CD14-positive monocyte (primary cell): ENCODE data around the gene STRN3. TPM values are rescaled to one million over a fixed set of nuclear protein-coding genes. Genes with fewer than 3 reads are reported as not detected.

Experiments used
- DNase-seq, 3 donors: peaks; one replicate each; pipeline ENCODE4 v3.0.0-alpha.2; 2011 to 2022
- H2AFZ ChIP-seq: 2 replicates; pipeline ENCODE4 v1.6.0; 2012; ENCODE audit warnings: mild to moderate bottlenecking, low read depth, low read length, inconsistent platforms; ENCODE audit not compliant: insufficient read depth, poor library complexity, severe bottlenecking
- H3K27ac ChIP-seq, 2 donors: 1 replicate in 1 of 2; 2 replicates in 1 of 2; pipeline ENCODE4 v1.5.1; 2012 to 2013; ENCODE audit warnings: low read length in 2 of 2, control low read depth in 1 of 2, inconsistent platforms in 1 of 2, low read depth in 1 of 2, mild to moderate bottlenecking in 1 of 2
- H3K27me3 ChIP-seq, 2 donors: one replicate each; pipeline versions ENCODE4 v1.6.0 to v1.6.1; 2011 to 2013; ENCODE audit warnings: low read length in 2 of 2; ENCODE audit not compliant: control insufficient read depth in 2 of 2, insufficient read depth in 2 of 2
- H3K36me3 ChIP-seq, 2 donors: replicated peaks in 1 of 2; 1 replicate in 1 of 2; 2 replicates in 1 of 2; pipeline versions ENCODE4 v1.5.1 to v1.6.1; 2012 to 2013; ENCODE audit warnings: low read length in 2 of 2, control low read depth in 1 of 2, inconsistent platforms in 1 of 2, mild to moderate bottlenecking in 1 of 2; ENCODE audit not compliant: insufficient read depth in 2 of 2, control insufficient read depth in 1 of 2
- H3K4me1 ChIP-seq, 2 donors: 1 replicate in 1 of 2; 2 replicates in 1 of 2; pipeline versions ENCODE4 v1.5.1 to v1.6.1; 2012 to 2013; ENCODE audit warnings: low read length in 2 of 2, control low read depth in 1 of 2, inconsistent platforms in 1 of 2, mild to moderate bottlenecking in 1 of 2, moderate library complexity in 1 of 2; ENCODE audit not compliant: insufficient read depth in 2 of 2, control insufficient read depth in 1 of 2
- H3K4me2 ChIP-seq: replicated peaks from 2 replicates; pipeline ENCODE3; 2012; ENCODE audit warnings: low read length, moderate library complexity, mild to moderate bottlenecking; ENCODE audit not compliant: poor library complexity, severe bottlenecking; ENCODE audit errors: extremely low read depth
- H3K4me3 ChIP-seq, 3 experiments: fragments of 200-600 bp in 1 of 3; sonication (generic) in 1 of 3; replicated peaks in 1 of 3; 1 replicate in 2 of 3; 2 replicates in 1 of 3; pipeline ENCODE4 v1.5.1; 2011 to 2013; ENCODE audit warnings: low read length in 3 of 3, mild to moderate bottlenecking in 3 of 3, control low read depth in 2 of 3, low read depth in 2 of 3, inconsistent platforms in 1 of 3, moderate library complexity in 1 of 3
- H3K79me2 ChIP-seq: 2 replicates; pipeline ENCODE4 v1.6.0; 2012; ENCODE audit warnings: mild to moderate bottlenecking, control low read depth, inconsistent platforms, low read length, moderate library complexity; ENCODE audit not compliant: insufficient read depth
- H3K9ac ChIP-seq: 2 replicates; pipeline ENCODE4 v1.6.0; 2017; ENCODE audit warnings: low read length, mild to moderate bottlenecking; ENCODE audit not compliant: insufficient read depth, poor library complexity, severe bottlenecking
- H3K9me3 ChIP-seq, 2 donors: replicated peaks in 1 of 2; 1 replicate in 1 of 2; 2 replicates in 1 of 2; pipeline versions ENCODE4 v1.5.1 to v1.6.1; 2012 to 2013; ENCODE audit warnings: low read length in 2 of 2, control low read depth in 1 of 2; ENCODE audit not compliant: control insufficient read depth in 1 of 2, insufficient read depth in 1 of 2
- H4K20me1 ChIP-seq: 2 replicates; pipeline ENCODE4 v1.6.0; 2012; ENCODE audit warnings: mild to moderate bottlenecking, low read length, control low read depth, moderate library complexity; ENCODE audit not compliant: insufficient read depth
- H3K27ac Mint-ChIP-seq, 7 donors: one replicate each; pipeline ENCODE4 v1.8.0; 2020; ENCODE audit warnings: mild to moderate bottlenecking in 7 of 7, mixed read lengths in 7 of 7, moderate library complexity in 6 of 7, inconsistent platforms in 2 of 7
- H3K27me3 Mint-ChIP-seq, 3 donors: one replicate each; pipeline ENCODE4 v1.8.0; 2021 to 2022; ENCODE audit warnings: low read depth in 3 of 3, mild to moderate bottlenecking in 3 of 3, mixed read lengths in 3 of 3, moderate library complexity in 3 of 3, inconsistent platforms in 1 of 3
- H3K36me3 Mint-ChIP-seq, 2 donors: one replicate each; pipeline ENCODE4 v1.8.0; 2020; ENCODE audit warnings: mixed read lengths in 2 of 2, inconsistent platforms in 1 of 2, mild to moderate bottlenecking in 1 of 2
- H3K4me1 Mint-ChIP-seq: one replicate; pipeline ENCODE4 v1.8.0; 2020; ENCODE audit warnings: mild to moderate bottlenecking, mixed read lengths
- H3K4me3 Mint-ChIP-seq, 2 donors: one replicate each; pipeline ENCODE4 v1.8.0; 2020; ENCODE audit warnings: mild to moderate bottlenecking in 2 of 2, mixed read lengths in 2 of 2, moderate library complexity in 1 of 2
- H3K9me3 Mint-ChIP-seq, 7 donors: one replicate each; pipeline ENCODE4 v1.8.0; 2020 to 2022; ENCODE audit warnings: mixed read lengths in 7 of 7, mild to moderate bottlenecking in 6 of 7, moderate library complexity in 6 of 7, inconsistent platforms in 2 of 7
- CTCF ChIP-seq: fragments of 200-600 bp; IDR thresholded peaks from one replicate; pipeline ENCODE4 v1.8.0; 2022; ENCODE audit warnings: antibody characterized with exemption, mild to moderate bottlenecking
- WGBS: methylation state at CpG from one replicate; pipeline ENCODE4 v1.1.5; 2013; ENCODE audit warnings: missing lambda C conversion rate; ENCODE audit not compliant: insufficient coverage; 5-methylcytosine and 5-hydroxymethylcytosine counted together
- intact Hi-C, 2 donors: fragments of 100-400 bp; cut with micrococcal nuclease; formaldehyde crosslinking; loops; one replicate each; pipeline versions ENCODE4 v1.15.0 to v1.15.1; 2023
- polyA plus RNA-seq, 3 donors: library from polyadenylated mRNA; depleted of rRNA in 1 of 3; unstranded in 2 of 3; stranded (reverse) in 1 of 3; fragments of 300-500 nt in 2 of 3; fragments of >200 nt in 1 of 3; fragmentation: Illumina TruSeq in 2 of 3; gene quantifications; 1 replicate in 2 of 3; 2 replicates in 1 of 3; pipeline ENCODE4 v1.2.3, GENCODE V29; 2012 to 2021

Gene STRN3
- polyA plus RNA-seq, 3 donors: 1.0 to 12.0 (median 3.8) TPM

- Mint-ChIP-seq H3K4me3 (no peak overlapping the region), H3K4me1 (no peaks in the 10 kb centered on the region), H3K27ac (peak overlapping the region in 2 of 7 donors; percentile 5 to 16), H3K36me3 (peaks cover 38 to 77% of the 10 kb centered on the region in 2 donors), H3K27me3 (peaks cover 0 to 2% (median 0%) of the 10 kb centered on the region in 3 donors), H3K9me3 (peaks cover 7 to 17% (median 13%) of the 10 kb centered on the region in 7 donors)
- WGBS: 100% methylated on average over 3 of the region's 3 CpGs
- Histone ChIP-seq H3K36me3 (peaks cover 14 to 61% of the 10 kb centered on the region in 2 donors), H3K4me1 (no peaks in the 10 kb centered on the region), H3K4me2 (no peak overlapping the region), H4K20me1 (peaks cover 19% of the 10 kb centered on the region), H3K9me3 (peaks cover 9 to 17% of the 10 kb centered on the region in 2 donors), H3K9ac (no peak overlapping the region), H2AFZ (no peak overlapping the region), H3K27me3 (no peaks in the 10 kb centered on the region), H3K4me3 (no peak overlapping the region), H3K27ac (no peak overlapping the region), H3K79me2 (peaks cover 70% of the 10 kb centered on the region)
- TF ChIP-seq CTCF: no peak
- intact Hi-C loops: no loop called here
- DNase-seq: no peak
Measured at GRCh38 chr14:31003284-31003683, 22.9 kb downstream of the STRN3 start.

GRCh38 chr14:31001339-31001658, 24.9 kb downstream of the STRN3 start:
- Mint-ChIP-seq H3K36me3 (peaks cover 37 to 80% of the 10 kb centered on the region in 2 donors), H3K27me3 (peaks cover 0 to 2% (median 0%) of the 10 kb centered on the region in 3 donors), H3K4me3 (no peak overlapping the region), H3K27ac (peak overlapping the region in 1 of 7 donors; percentile 60), H3K9me3 (peaks cover 7 to 22% (median 14%) of the 10 kb centered on the region in 7 donors), H3K4me1 (no peaks in the 10 kb centered on the region)
- Histone ChIP-seq H3K27me3 (no peaks in the 10 kb centered on the region), H3K27ac (no peak overlapping the region), H3K36me3 (peaks cover 14 to 61% of the 10 kb centered on the region in 2 donors), H4K20me1 (peaks cover 31% of the 10 kb centered on the region), H3K4me1 (no peaks in the 10 kb centered on the region), H3K9me3 (peaks cover 10 to 22% of the 10 kb centered on the region in 2 donors), H3K9ac (no peak overlapping the region), H3K4me3 (no peak overlapping the region), H3K4me2 (no peak overlapping the region), H3K79me2 (peaks cover 88% of the 10 kb centered on the region), H2AFZ (no peak overlapping the region)
- no peak for TF ChIP-seq CTCF
- no peak for DNase-seq
- intact Hi-C loops: no loop called here
- WGBS: 100% methylated on average over 6 of the region's 6 CpGs
